H1 (cell line): ENCODE measurements around the gene RAB3GAP1. TPM values are rescaled to one million over a fixed set of nuclear protein-coding genes. Genes with fewer than 3 reads are reported as not detected.

Experiments used
- CTCF ChIA-PET: fragments of 300-600 bp; sonication (Branson Sonifier 250); formaldehyde crosslinking; loops from one replicate; lab custom pipeline; 2021; ENCODE audit not compliant: partially characterized antibody; lab: Charles Lee
- POLR2A ChIA-PET: fragments of 300-600 bp; sonication (Branson Sonifier 250); formaldehyde crosslinking; loops from one replicate; lab custom pipeline; 2021; ENCODE audit warnings: inconsistent platforms; ENCODE audit not compliant: partially characterized antibody; lab: Charles Lee
- DNase-seq, 2 experiments: peaks; one replicate each; pipeline versions ENCODE4 v3.0.0 to v3.0.0-alpha.2; 2010 to 2022; ENCODE audit warnings: low spot score in 2 of 2, low read depth in 1 of 2, mixed read lengths in 1 of 2
- FAIRE-seq: peaks from 2 replicates; lab custom pipeline; 2011; peaks lifted over from hg19 to GRCh38; lab: Jason Lieb, UNC
- H2AFZ ChIP-seq: 2 replicates; pipeline ENCODE4 v1.8.1; 2012; ENCODE audit warnings: low read length, inconsistent platforms
- H2AK5ac ChIP-seq: 2 replicates; pipeline ENCODE4 v1.6.1; 2013; ENCODE audit warnings: low read depth, low read length
- H2BK120ac ChIP-seq: replicated peaks from 2 replicates; pipeline ENCODE3; 2013; ENCODE audit warnings: low read depth, low read length, inconsistent platforms
- H2BK12ac ChIP-seq: 2 replicates; pipeline ENCODE4 v1.6.1; 2013; ENCODE audit warnings: low read depth, low read length
- H2BK15ac ChIP-seq: 2 replicates; pipeline ENCODE4 v1.6.1; 2013; ENCODE audit warnings: low read length
- H2BK20ac ChIP-seq: 2 replicates; pipeline ENCODE4 v1.6.1; 2013; ENCODE audit warnings: low read length
- H2BK5ac ChIP-seq: 2 replicates; pipeline ENCODE4 v1.6.1; 2013; ENCODE audit warnings: low read depth, low read length
- H3K14ac ChIP-seq: 2 replicates; pipeline ENCODE4 v1.6.1; 2013; ENCODE audit warnings: inconsistent platforms; ENCODE audit not compliant: insufficient read length
- H3K18ac ChIP-seq: 2 replicates; pipeline ENCODE4 v1.6.1; 2013; ENCODE audit warnings: low read length; ENCODE audit errors: extremely low read depth
- H3K23ac ChIP-seq: 2 replicates; pipeline ENCODE4 v1.6.1; 2013; ENCODE audit warnings: inconsistent platforms; ENCODE audit not compliant: insufficient read length
- H3K23me2 ChIP-seq: 2 replicates; pipeline ENCODE4 v1.6.1; 2013; ENCODE audit warnings: low read depth, low read length
- H3K27ac ChIP-seq: 2 replicates; pipeline ENCODE4 v1.6.1; 2011; ENCODE audit warnings: low read depth, low read length, inconsistent platforms
- H3K27me3 ChIP-seq, 4 experiments: replicated peaks in 1 of 4; 1 replicate in 1 of 4; 2 replicates in 3 of 4; pipeline versions ENCODE4 v1.6.1 to v1.8.1; 2011 to 2013; ENCODE audit warnings: low read length in 3 of 4, mild to moderate bottlenecking in 3 of 4, inconsistent platforms in 2 of 4, mixed read lengths in 2 of 4, moderate library complexity in 1 of 4; ENCODE audit not compliant: control insufficient read depth in 3 of 4, insufficient read depth in 3 of 4; ENCODE audit errors: extremely low read depth in 1 of 4
- H3K36me3 ChIP-seq, 4 experiments: 2 replicates each; pipeline versions ENCODE4 v1.6.1 to v1.8.1; 2011 to 2013; ENCODE audit warnings: mild to moderate bottlenecking in 4 of 4, low read length in 3 of 4, moderate library complexity in 2 of 4, control low read depth in 1 of 4, inconsistent platforms in 1 of 4; ENCODE audit not compliant: insufficient read depth in 4 of 4, control insufficient read depth in 2 of 4
- H3K4ac ChIP-seq: replicated peaks from 2 replicates; pipeline ENCODE3; 2013; ENCODE audit warnings: low read length, low read depth, mixed read lengths, inconsistent platforms; ENCODE audit not compliant: insufficient read length
- H3K4me1 ChIP-seq, 4 experiments: replicated peaks in 1 of 4; 1 replicate in 1 of 4; 2 replicates in 3 of 4; pipeline versions ENCODE4 v1.6.1 to v1.8.1; 2011 to 2013; ENCODE audit warnings: low read length in 3 of 4, inconsistent platforms in 2 of 4, mixed read lengths in 1 of 4; ENCODE audit not compliant: insufficient read depth in 4 of 4, control insufficient read depth in 3 of 4
- H3K4me2 ChIP-seq, 2 experiments: 2 replicates each; pipeline versions ENCODE4 v1.6.1 to v1.8.1; 2011 to 2013; ENCODE audit warnings: low read depth in 2 of 2, low read length in 2 of 2, control low read depth in 1 of 2, inconsistent platforms in 1 of 2, mild to moderate bottlenecking in 1 of 2; ENCODE audit not compliant: insufficient read depth in 1 of 2
- H3K4me3 ChIP-seq, 4 experiments: fragments of 200-600, 300-600 bp in 1 of 4; sonication (generic), shearing (Covaris generic), sonication (Bioruptor Twin) in 1 of 4; 2 replicates each; pipeline versions ENCODE4 v1.5.1 to v1.8.1; 2011 to 2016; ENCODE audit warnings: low read length in 4 of 4, low read depth in 3 of 4, control low read depth in 2 of 4, inconsistent platforms in 2 of 4, mild to moderate bottlenecking in 2 of 4, mixed read lengths in 1 of 4, moderate library complexity in 1 of 4; ENCODE audit not compliant: insufficient read depth in 2 of 4; ENCODE audit errors: extremely low read depth in 1 of 4
- H3K56ac ChIP-seq: replicated peaks from 2 replicates; pipeline ENCODE3; 2013; ENCODE audit warnings: low read depth, mild to moderate bottlenecking, mixed read lengths, low read length, inconsistent platforms; ENCODE audit not compliant: insufficient read length
- H3K79me1 ChIP-seq: 2 replicates; pipeline ENCODE4 v1.6.1; 2013; ENCODE audit warnings: low read depth, low read length, control low read depth
- H3K79me2 ChIP-seq, 2 experiments: 2 replicates each; pipeline versions ENCODE4 v1.6.1 to v1.8.1; 2012 to 2013; ENCODE audit warnings: low read length in 2 of 2, mild to moderate bottlenecking in 2 of 2, inconsistent platforms in 1 of 2; ENCODE audit not compliant: insufficient read depth in 2 of 2, control insufficient read depth in 1 of 2
- H3K9ac ChIP-seq, 4 experiments: replicated peaks in 1 of 4; 1 replicate in 1 of 4; 2 replicates in 3 of 4; pipeline versions ENCODE4 v1.6.1 to v1.8.1; 2011 to 2013; ENCODE audit warnings: low read depth in 3 of 4, low read length in 3 of 4, control low read depth in 2 of 4, mild to moderate bottlenecking in 2 of 4, moderate library complexity in 2 of 4, inconsistent platforms in 1 of 4; ENCODE audit errors: extremely low read depth in 1 of 4
- H3K9me3 ChIP-seq, 2 experiments: 2 replicates each; pipeline versions ENCODE4 v1.6.1 to v1.8.1; 2012 to 2013; ENCODE audit warnings: mild to moderate bottlenecking in 2 of 2, moderate library complexity in 2 of 2, control low read depth in 1 of 2, inconsistent platforms in 1 of 2, low read depth in 1 of 2, low read length in 1 of 2, mixed read lengths in 1 of 2; ENCODE audit not compliant: insufficient read depth in 2 of 2
- H4K20me1 ChIP-seq, 2 experiments: replicated peaks in 1 of 2; 2 replicates each; pipeline versions ENCODE3 to v1.8.1; 2011 to 2013; ENCODE audit warnings: inconsistent platforms in 2 of 2, low read length in 2 of 2, mild to moderate bottlenecking in 1 of 2; ENCODE audit not compliant: insufficient read depth in 2 of 2, control insufficient read depth in 1 of 2
- H4K5ac ChIP-seq: 2 replicates; pipeline ENCODE4 v1.6.1; 2013; ENCODE audit warnings: low read length, low read depth, mixed read lengths, inconsistent platforms; ENCODE audit not compliant: insufficient read length
- H4K8ac ChIP-seq: 2 replicates; pipeline ENCODE4 v1.8.0; 2013; ENCODE audit warnings: mild to moderate bottlenecking, moderate library complexity, low read length, inconsistent platforms; ENCODE audit not compliant: insufficient read depth; ENCODE audit errors: extremely low read depth
- H4K91ac ChIP-seq: replicated peaks from 2 replicates; pipeline ENCODE3; 2013; ENCODE audit warnings: low read length, mixed read lengths, inconsistent platforms; ENCODE audit not compliant: insufficient read length
- CHD2 ChIP-seq: IDR thresholded peaks from 2 replicates; pipeline ENCODE4 v1.6.1; 2012; ENCODE audit warnings: low read length, improper control_type of control experiment
- CTCF ChIP-seq, 3 experiments: IDR thresholded peaks; 1 replicate in 2 of 3; 2 replicates in 1 of 3; pipeline versions ENCODE4 v1.5.1 to v1.6.1; 2011; ENCODE audit warnings: low read length in 3 of 3, mild to moderate bottlenecking in 3 of 3, inconsistent platforms in 2 of 3, low read depth in 1 of 3, moderate library complexity in 1 of 3; ENCODE audit not compliant: insufficient read depth in 1 of 3; ENCODE audit errors: control extremely low read depth in 1 of 3
- NRF1 ChIP-seq: IDR thresholded peaks from 2 replicates; pipeline ENCODE4 v1.6.1; 2011; ENCODE audit warnings: mild to moderate bottlenecking, low read depth, low read length, improper control_type of control experiment
- PHF8 ChIP-seq: fragments of 200-600 bp; sonication (generic); conservative IDR thresholded peaks from 2 replicates; pipeline ENCODE4 v1.7.1; 2012; ENCODE audit warnings: low read depth, mild to moderate bottlenecking, inconsistent platforms, low read length, moderate library complexity
- POU5F1 ChIP-seq: IDR thresholded peaks from 2 replicates; pipeline ENCODE4 v1.6.1; 2011; ENCODE audit warnings: low read depth, mild to moderate bottlenecking, low read length, moderate library complexity
- RXRA ChIP-seq: IDR thresholded peaks from 2 replicates; pipeline ENCODE4 v1.6.1; 2011; ENCODE audit warnings: low read depth, mild to moderate bottlenecking, low read length, moderate library complexity; ENCODE audit not compliant: insufficient read depth
- SAP30 ChIP-seq: fragments of 300-600 bp; sonication (generic); IDR thresholded peaks from 2 replicates; pipeline ENCODE4 v1.7.1; 2012; ENCODE audit warnings: low read length, moderate library complexity, mild to moderate bottlenecking, inconsistent platforms; ENCODE audit not compliant: insufficient read depth, insufficient replicate concordance
- SIN3A ChIP-seq, 2 experiments: IDR thresholded peaks in 1 of 2; conservative IDR thresholded peaks in 1 of 2; 2 replicates each; pipeline ENCODE4 v1.6.1; 2011 to 2012; ENCODE audit warnings: low read length in 2 of 2, improper control_type of control experiment in 1 of 2, low read depth in 1 of 2, mild to moderate bottlenecking in 1 of 2
- TAF7 ChIP-seq: optimal IDR thresholded peaks from 2 replicates; pipeline ENCODE3; 2011; ENCODE audit warnings: low read depth, mild to moderate bottlenecking, inconsistent platforms, low read length, moderate library complexity, borderline replicate concordance
- TCF12 ChIP-seq: IDR thresholded peaks from 2 replicates; pipeline ENCODE4 v1.6.1; 2011; ENCODE audit warnings: low read depth, mild to moderate bottlenecking, low read length
- TEAD4 ChIP-seq: IDR thresholded peaks from 2 replicates; pipeline ENCODE4 v1.6.1; 2012; ENCODE audit warnings: low read depth, low read length, inconsistent platforms, mixed read lengths
- WGBS, 2 experiments: shearing (Covaris generic) in 1 of 2; methylation state at CpG; one replicate each; pipeline versions ENCODE4 v1.1.6 to v1.1.7; 2013 to 2015; ENCODE audit warnings: low lambda C conversion rate in 2 of 2, mixed read lengths in 2 of 2, inconsistent platforms in 1 of 2, low coverage in 1 of 2, missing lambda C conversion rate in 1 of 2; ENCODE audit not compliant: insufficient replicate concordance in 2 of 2, insufficient coverage in 1 of 2, insufficient read length in 1 of 2; ENCODE audit errors: extremely low coverage in 1 of 2, missing lambda C conversion rate in 1 of 2; 5-methylcytosine and 5-hydroxymethylcytosine counted together
- polyA plus RNA-seq, 7 experiments: library from polyadenylated mRNA; depleted of rRNA in 3 of 7; stranded (reverse) in 5 of 7; unstranded in 2 of 7; fragments of >200 nt in 5 of 7; fragments of 200-250 nt in 2 of 7; gene quantifications; 1 replicate in 5 of 7; 2 replicates in 1 of 7; 4 replicates in 1 of 7; pipeline versions ENCODE4 v1.2.1 to v1.2.3, GENCODE V29; 2011 to 2013; ENCODE audit warnings: missing spikeins in 2 of 7, mixed read lengths in 2 of 7
- total RNA-seq: library from RNA; stranded (reverse); fragmentation: NEBNext Ultra II Directional; extraction: Animal tissue kit (Norgen Biotek cat#: 25700); gene quantifications from 2 replicates; pipeline ENCODE4 v1.2.1, GENCODE V29; 2021

The RAB3GAP1 gene
- total and polyA plus RNA-seq, 2 of the 8 experiments (the other 6 are each of a cell fraction or from before 2014, with no cell fraction given), result 9.8 to 28.6 TPM

- Histone ChIP-seq H2AK5ac (no peak overlapping the region), H3K79me1 (no peaks in the 10 kb centered on the region), H3K9ac (no peak overlapping the region), H4K8ac (no peak overlapping the region), H2BK5ac (no peak overlapping the region), H3K18ac (no peak overlapping the region), H4K5ac (no peak overlapping the region), H4K91ac (no peak overlapping the region), H3K36me3 (no peaks in the 10 kb centered on the region), H3K27me3 (no peaks in the 10 kb centered on the region; a peak in 1 of 7 replicates), H3K4me2 (no peak overlapping the region), H3K79me2 (no peaks in the 10 kb centered on the region), H3K56ac (no peak overlapping the region), H2AFZ (no peak overlapping the region), H3K23me2 (no peaks in the 10 kb centered on the region), H2BK12ac (no peak overlapping the region), H3K4me1 (no peaks in the 10 kb centered on the region), H2BK15ac (no peak overlapping the region), H3K4ac (no peak overlapping the region), H4K20me1 (no peaks in the 10 kb centered on the region), H2BK120ac (no peak overlapping the region), H2BK20ac (no peak overlapping the region), H3K4me3 (no peak overlapping the region), H3K27ac (no peak overlapping the region), H3K14ac (no peak overlapping the region), H3K9me3 (no peaks in the 10 kb centered on the region), H3K23ac (no peak overlapping the region)
- FAIRE-seq (no peak), DNase-seq (peak in 1 of 2 experiments; percentile 54)
- ChIA-PET POLR2A (no interaction called here), CTCF (interaction anchor here (0.6 to 1.7 kb wide), 13 partner anchors 13 to 666 kb away, joined by 3 to 14 read pairs (median 4); no protein-coding TSS in a partner anchor)
- 60% methylated on average over 2 of the region's 2 CpGs; no CpG with 5 or more reads in 1 of the 2 experiments for WGBS, 2 experiments
- no peak for TF ChIP-seq CHD2
- no peak for TF ChIP-seq SAP30
- TF ChIP-seq TAF7, result no peak
- TF ChIP-seq NRF1, result no peak
- no peak for TF ChIP-seq POU5F1
- no peak for TF ChIP-seq SIN3A (conservative IDR thresholded peaks at IDR 0.05 in 1 of 2, IDR thresholded peaks at IDR 0.05 in 1 of 2; ENCODE audit: low read depth in 1 of 2, low read length in 2 of 2)
- peak; percentile 22 to 53 (median 37) for TF ChIP-seq CTCF (IDR thresholded peaks at IDR 0.05; ENCODE audit: control extremely low read depth in 1 of 3, insufficient read depth in 1 of 3, low read depth in 1 of 3, low read length in 3 of 3)
- TF ChIP-seq PHF8, result no peak
- no peak for TF ChIP-seq TEAD4
- no peak for TF ChIP-seq RXRA
- TF ChIP-seq TCF12, result no peak
These were observed 8.7 kb upstream of the RAB3GAP1 start for GRCh38 chr2:135043345-135043744.
